Neutrophil (primary cell): ENCODE data around the gene SLC35G3.
"Not testable (repeated sequence)": the region's sequence is repeated elsewhere in the genome, so short reads cannot be mapped to it uniquely, and the experiment has no call there.

ENCODE experiments used
- H3K27ac ChIP-seq: fragments of 200-600 bp; sonication (generic); 2 replicates; pipeline ENCODE4 v1.5.1; 2016; ENCODE audit warnings: mild to moderate bottlenecking, moderate library complexity
- H3K27me3 ChIP-seq: fragments of 200-600 bp; sonication (generic); 2 replicates; pipeline ENCODE4 v1.6.0; 2016; ENCODE audit warnings: mild to moderate bottlenecking
- H3K36me3 ChIP-seq: fragments of 200-600 bp; sonication (generic); 2 replicates; pipeline ENCODE4 v1.5.1; 2017
- H3K4me1 ChIP-seq, 2 experiments: fragments of 200-600 bp in 1 of 2; sonication (generic) in 1 of 2; 1 replicate in 1 of 2; 2 replicates in 1 of 2; pipeline versions ENCODE4 v1.5.1 to v1.6.1; 2013 to 2016; ENCODE audit warnings: low read depth in 1 of 2, low read length in 1 of 2, mild to moderate bottlenecking in 1 of 2, moderate library complexity in 1 of 2; ENCODE audit not compliant: control insufficient read depth in 1 of 2, insufficient read depth in 1 of 2
- H3K4me3 ChIP-seq, 2 experiments: fragments of 200-600 bp in 1 of 2; sonication (generic) in 1 of 2; 1 replicate in 1 of 2; 2 replicates in 1 of 2; pipeline ENCODE4 v1.5.1; 2013 to 2016; ENCODE audit warnings: low read depth in 1 of 2, low read length in 1 of 2, mild to moderate bottlenecking in 1 of 2, moderate library complexity in 1 of 2
- H3K9me3 ChIP-seq: fragments of 200-600 bp; sonication (generic); 2 replicates; pipeline ENCODE4 v1.5.1; 2016
- CTCF ChIP-seq: fragments of 200-600 bp; sonication (generic); IDR thresholded peaks from 2 replicates; pipeline ENCODE4 v1.5.1; 2016; ENCODE audit warnings: antibody characterized with exemption

Gene SLC35G3

GRCh38 chr17:35185849-35186248, 8.3 kb downstream of the SLC35G3 start:
- Histone ChIP-seq H3K4me1 (no peaks in the 10 kb centered on the region), H3K4me3 (no peak overlapping the region)
- no peak for TF ChIP-seq CTCF

GRCh38 chr17:35184274-35184673, 9.9 kb downstream of the SLC35G3 start:
- Histone ChIP-seq H3K27me3 (peaks cover 20% of the 10 kb centered on the region), H3K4me3 (no peak overlapping the region), H3K4me1 (no peaks in the 10 kb centered on the region), H3K9me3 (no peaks in the 10 kb centered on the region), H3K27ac (no peak overlapping the region), H3K36me3 (no peaks in the 10 kb centered on the region)
- no peak for TF ChIP-seq CTCF

More at GRCh38 chr17:35185849-35186248, 8.3 kb downstream of the SLC35G3 start:
- no peaks in the 10 kb centered on the region for H3K36me3 ChIP-seq
- peaks cover 24% of the 10 kb centered on the region for H3K27me3 ChIP-seq
- H3K9me3 ChIP-seq = no peaks in the 10 kb centered on the region
- H3K27ac ChIP-seq = no peak overlapping the region

- Histone ChIP-seq H3K4me1 (no peaks in the 10 kb centered on the region), H3K36me3 (no peaks in the 10 kb centered on the region), H3K27ac (no peak overlapping the region), H3K27me3 (peaks cover 20% of the 10 kb centered on the region), H3K4me3 (no peak overlapping the region), H3K9me3 (no peaks in the 10 kb centered on the region)
- TF ChIP-seq CTCF = no peak
Observed at GRCh38 chr17:35183332-35183731, 10.9 kb downstream of the SLC35G3 start.

GRCh38 chr17:35179379-35179778, 14.8 kb downstream of the SLC35G3 start:
- peaks cover 18% of the 10 kb centered on the region for H3K27me3 ChIP-seq
- not testable (repeated sequence) for H3K36me3 ChIP-seq, H3K27ac ChIP-seq, H3K9me3 ChIP-seq, H3K4me3 ChIP-seq, H3K4me1 ChIP-seq

GRCh38 chr17:35176897-35177296, 17.3 kb downstream of the SLC35G3 start:
- H3K4me1 ChIP-seq = no peaks in the 10 kb centered on the region
- TF ChIP-seq CTCF = no peak
- H3K36me3 ChIP-seq = no peaks in the 10 kb centered on the region
- H3K27ac ChIP-seq = no peak overlapping the region
- no peaks in the 10 kb centered on the region for H3K9me3 ChIP-seq
- no peak overlapping the region for H3K4me3 ChIP-seq
- peaks cover 4% of the 10 kb centered on the region for H3K27me3 ChIP-seq

GRCh38 chr17:35175638-35176415, 18.4 kb downstream of the SLC35G3 start:
- Histone ChIP-seq H3K27me3 (peaks cover 4% of the 10 kb centered on the region), H3K4me3 (no peak overlapping the region), H3K9me3 (no peaks in the 10 kb centered on the region), H3K36me3 (no peaks in the 10 kb centered on the region), H3K27ac (no peak overlapping the region), H3K4me1 (no peaks in the 10 kb centered on the region)
- TF ChIP-seq CTCF = no peak
